MM.1S (cell line): ENCODE data around the gene ZNF22.

Experiments
- DNase-seq: peaks from one replicate; pipeline ENCODE4 v3.0.0-alpha.2; 2015
- H2AFZ ChIP-seq: fragments of 300-600 bp; sonication (generic); 2 replicates; pipeline ENCODE4 v1.6.0; 2016; ENCODE audit warnings: antibody characterized with exemption, low read length
- H3F3A ChIP-seq: fragments of 300-600 bp; sonication (generic); 2 replicates; pipeline ENCODE4 v1.6.1; 2016; ENCODE audit warnings: mild to moderate bottlenecking, antibody characterized with exemption, low read length, moderate library complexity, mixed read lengths; ENCODE audit not compliant: insufficient read depth
- H3K27ac ChIP-seq: fragments of 300-600 bp; sonication (generic); 2 replicates; pipeline ENCODE4 v1.5.1; 2016; ENCODE audit warnings: mild to moderate bottlenecking, low read length
- H3K27me3 ChIP-seq: fragments of 300-600 bp; sonication (generic); replicated peaks from 2 replicates; pipeline ENCODE4 v1.6.0; 2016; ENCODE audit warnings: low read length; ENCODE audit not compliant: insufficient read depth
- H3K36me3 ChIP-seq: fragments of 300-600 bp; sonication (generic); replicated peaks from 2 replicates; pipeline ENCODE4 v1.6.1; 2016; ENCODE audit warnings: mild to moderate bottlenecking, low read length, mixed read lengths; ENCODE audit not compliant: insufficient read depth
- H3K4me1 ChIP-seq: fragments of 300-600 bp; sonication (generic); 2 replicates; pipeline ENCODE4 v1.6.1; 2016; ENCODE audit warnings: low read length, mixed read lengths
- H3K4me2 ChIP-seq: fragments of 300-600 bp; sonication (generic); 2 replicates; pipeline ENCODE4 v1.6.0; 2016; ENCODE audit warnings: low read depth, low read length
- H3K4me3 ChIP-seq: fragments of 300-600 bp; sonication (generic); 2 replicates; pipeline ENCODE4 v1.5.1; 2016; ENCODE audit warnings: low read length, mixed read lengths
- H3K79me2 ChIP-seq: fragments of 300-600 bp; sonication (generic); 2 replicates; pipeline ENCODE4 v1.6.1; 2016; ENCODE audit warnings: mixed run types, low read length, mixed read lengths
- H3K9ac ChIP-seq: fragments of 300-600 bp; sonication (generic); 2 replicates; pipeline ENCODE4 v1.6.1; 2016; ENCODE audit warnings: low read length, mixed read lengths
- H3K9me2 ChIP-seq: fragments of 300-600 bp; sonication (generic); replicated peaks from 2 replicates; pipeline ENCODE4 v1.6.1; 2016; ENCODE audit warnings: mild to moderate bottlenecking, low read length, mixed read lengths; ENCODE audit not compliant: insufficient read depth
- H3K9me3 ChIP-seq: fragments of 300-600 bp; sonication (generic); replicated peaks from 2 replicates; pipeline ENCODE4 v1.6.1; 2016; ENCODE audit warnings: mild to moderate bottlenecking, low read length, mixed read lengths; ENCODE audit not compliant: insufficient read depth
- H4K20me1 ChIP-seq: fragments of 300-600 bp; sonication (generic); 2 replicates; pipeline ENCODE4 v1.6.1; 2016; ENCODE audit warnings: mild to moderate bottlenecking, low read length, moderate library complexity, mixed read lengths; ENCODE audit not compliant: insufficient read depth
- EZH2 ChIP-seq: fragments of 300-600 bp; sonication (generic); optimal IDR thresholded peaks from 2 replicates; pipeline ENCODE3; 2017; ENCODE audit warnings: low read depth, mild to moderate bottlenecking, antibody characterized with exemption, low read length, mixed read lengths
- EZH2phosphoT487 ChIP-seq: fragments of 300-600 bp; sonication (generic); IDR thresholded peaks from 2 replicates; pipeline ENCODE4 v1.6.1; 2018; ENCODE audit warnings: antibody characterized with exemption, low read length
- TF ChIP-seq, protein P1 (sequence below): fragments of 300-600 bp; sonication (generic); IDR thresholded peaks from 2 replicates; pipeline ENCODE4 v1.5.1; 2016; ENCODE audit warnings: antibody characterized with exemption, low read length, mixed read lengths

Gene ZNF22

DNA sequence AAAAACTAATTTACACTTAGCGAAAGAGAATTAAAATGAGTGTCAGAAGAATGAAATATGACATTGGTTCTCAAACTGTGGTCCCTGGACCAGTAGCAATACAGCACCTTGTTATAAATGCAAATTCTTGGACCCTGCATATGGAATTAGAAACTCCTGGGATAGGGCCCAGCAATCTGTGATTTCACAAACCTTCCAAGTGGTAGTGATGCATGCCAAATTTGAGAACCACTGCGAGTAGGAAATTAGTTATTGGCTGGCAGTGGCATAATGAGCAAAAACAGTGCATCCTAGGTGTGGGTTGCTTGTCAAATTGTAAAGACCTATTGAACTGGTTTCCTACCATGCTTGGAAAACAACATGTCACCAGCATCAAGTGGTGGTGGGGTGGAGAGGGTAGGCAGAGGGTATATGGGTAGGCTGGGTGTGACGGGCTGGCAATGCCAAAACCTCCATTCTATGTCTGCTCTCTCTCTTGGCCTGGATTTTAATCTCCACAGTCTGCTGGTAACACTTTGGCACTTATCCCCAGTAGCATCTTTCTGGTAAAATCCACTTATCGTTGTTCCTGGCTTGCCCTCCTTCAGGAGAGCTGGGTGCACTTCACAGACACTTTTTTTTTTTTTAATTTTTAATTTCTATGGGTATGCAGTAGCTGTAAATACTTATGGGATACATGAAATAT lies 50.0 kb downstream of the ZNF22 start:
- Histone ChIP-seq H3K9me3 (no peaks in the 10 kb centered on the region), H3F3A (no peaks in the 10 kb centered on the region), H3K27me3 (no peaks in the 10 kb centered on the region), H3K4me3 (no peak overlapping the region), H4K20me1 (no peaks in the 10 kb centered on the region), H2AFZ (no peak overlapping the region), H3K9me2 (no peaks in the 10 kb centered on the region), H3K4me1 (no peaks in the 10 kb centered on the region), H3K9ac (no peak overlapping the region), H3K27ac (no peak overlapping the region), H3K79me2 (no peaks in the 10 kb centered on the region), H3K4me2 (no peak overlapping the region), H3K36me3 (no peaks in the 10 kb centered on the region)
- TF ChIP-seq EZH2phosphoT487: no peak
- TF ChIP-seq, protein P1, sequence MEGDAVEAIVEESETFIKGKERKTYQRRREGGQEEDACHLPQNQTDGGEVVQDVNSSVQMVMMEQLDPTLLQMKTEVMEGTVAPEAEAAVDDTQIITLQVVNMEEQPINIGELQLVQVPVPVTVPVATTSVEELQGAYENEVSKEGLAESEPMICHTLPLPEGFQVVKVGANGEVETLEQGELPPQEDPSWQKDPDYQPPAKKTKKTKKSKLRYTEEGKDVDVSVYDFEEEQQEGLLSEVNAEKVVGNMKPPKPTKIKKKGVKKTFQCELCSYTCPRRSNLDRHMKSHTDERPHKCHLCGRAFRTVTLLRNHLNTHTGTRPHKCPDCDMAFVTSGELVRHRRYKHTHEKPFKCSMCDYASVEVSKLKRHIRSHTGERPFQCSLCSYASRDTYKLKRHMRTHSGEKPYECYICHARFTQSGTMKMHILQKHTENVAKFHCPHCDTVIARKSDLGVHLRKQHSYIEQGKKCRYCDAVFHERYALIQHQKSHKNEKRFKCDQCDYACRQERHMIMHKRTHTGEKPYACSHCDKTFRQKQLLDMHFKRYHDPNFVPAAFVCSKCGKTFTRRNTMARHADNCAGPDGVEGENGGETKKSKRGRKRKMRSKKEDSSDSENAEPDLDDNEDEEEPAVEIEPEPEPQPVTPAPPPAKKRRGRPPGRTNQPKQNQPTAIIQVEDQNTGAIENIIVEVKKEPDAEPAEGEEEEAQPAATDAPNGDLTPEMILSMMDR: no peak
- TF ChIP-seq EZH2: no peak
- no peak for DNase-seq

DNA sequence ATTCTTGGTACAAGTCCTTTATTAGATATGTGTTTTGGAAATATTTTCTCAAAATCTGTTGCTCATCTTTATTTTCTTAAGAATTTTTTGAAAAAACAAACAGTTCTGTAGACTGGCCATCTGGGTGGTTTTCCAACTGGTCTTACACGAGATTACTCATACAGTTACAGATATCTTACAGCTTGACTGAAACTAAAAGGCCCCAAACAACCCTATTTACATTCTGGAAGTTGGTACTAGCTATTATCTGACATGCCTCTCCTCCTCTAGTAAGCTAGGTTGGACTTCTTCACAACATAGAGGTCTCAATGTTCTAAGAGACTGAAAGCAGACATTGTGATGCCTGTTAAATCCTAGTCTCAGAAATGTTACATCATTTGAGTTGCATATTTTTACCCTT lies 52.0 kb downstream of the ZNF22 start:
- TF ChIP-seq EZH2 (no peak), EZH2phosphoT487 (no peak)
- TF ChIP-seq, protein P1: no peak
- no peaks in the 10 kb centered on the region for H3K36me3 ChIP-seq
- no peaks in the 10 kb centered on the region for H3K4me1 ChIP-seq
- H3K9me2 ChIP-seq: no peaks in the 10 kb centered on the region
- no peak overlapping the region for H3K4me2 ChIP-seq
- H3F3A ChIP-seq: no peaks in the 10 kb centered on the region
- H4K20me1 ChIP-seq: no peaks in the 10 kb centered on the region
- no peaks in the 10 kb centered on the region for H3K79me2 ChIP-seq
- H3K9ac ChIP-seq: no peak overlapping the region
- H2AFZ ChIP-seq: no peak overlapping the region
- no peaks in the 10 kb centered on the region for H3K27me3 ChIP-seq
- no peak overlapping the region for H3K27ac ChIP-seq
- H3K4me3 ChIP-seq: no peak overlapping the region
- DNase-seq: no peak
- no peaks in the 10 kb centered on the region for H3K9me3 ChIP-seq

DNA sequence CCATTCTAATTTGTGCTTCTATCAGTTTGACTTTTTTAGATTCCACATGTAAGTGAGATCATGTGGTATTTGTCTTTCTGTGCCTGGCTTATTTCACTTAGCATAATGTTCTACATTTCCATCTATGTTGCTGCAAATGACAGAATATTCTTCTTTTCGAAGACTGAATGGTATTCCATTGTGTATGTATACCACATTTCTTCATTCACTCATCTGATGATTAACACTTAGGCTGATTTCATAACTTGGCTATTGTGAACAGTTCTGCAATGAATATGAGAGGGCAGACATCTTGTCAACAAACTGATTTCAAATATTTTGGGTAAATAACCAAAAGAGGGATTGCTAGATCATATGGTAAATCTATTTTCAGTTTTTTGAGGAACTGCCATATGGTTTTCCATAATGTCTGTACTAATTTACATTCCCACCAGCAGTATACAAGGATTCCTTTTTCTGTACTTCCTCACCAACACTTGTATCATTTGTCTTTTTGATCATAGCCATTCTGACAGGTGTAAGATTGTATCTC lies 52.9 kb downstream of the ZNF22 start:
- no peaks in the 10 kb centered on the region for H3K27me3 ChIP-seq
- no peaks in the 10 kb centered on the region for H3K9me2 ChIP-seq
- H4K20me1 ChIP-seq: no peaks in the 10 kb centered on the region
- H3F3A ChIP-seq: no peaks in the 10 kb centered on the region
- H3K9me3 ChIP-seq: no peaks in the 10 kb centered on the region
- no peak for TF ChIP-seq EZH2
- TF ChIP-seq, protein P1: no peak
- H3K4me3 ChIP-seq: no peak overlapping the region
- no peak overlapping the region for H3K4me2 ChIP-seq
- H3K36me3 ChIP-seq: no peaks in the 10 kb centered on the region
- no peak overlapping the region for H3K9ac ChIP-seq
- H3K27ac ChIP-seq: no peak overlapping the region
- no peaks in the 10 kb centered on the region for H3K4me1 ChIP-seq
- no peak overlapping the region for H2AFZ ChIP-seq
- H3K79me2 ChIP-seq: no peaks in the 10 kb centered on the region
- DNase-seq: no peak
